A549 (cell line): ENCODE measurements around the gene CASP10.

Source experiments
- BHLHE40 ChIP-seq: IDR thresholded peaks from 2 replicates; pipeline ENCODE4 v1.6.1; 2012; ENCODE audit warnings: low read depth, low read length, inconsistent platforms
- CBX2 ChIP-seq: fragments of 200-600 bp; sonication (generic); IDR thresholded peaks from 2 replicates; pipeline ENCODE4 v1.6.1; 2016; ENCODE audit warnings: low read depth, mild to moderate bottlenecking, borderline replicate concordance
- CHD2 ChIP-seq: fragments of 150-350 bp; IDR thresholded peaks from 2 replicates; pipeline ENCODE4 v1.6.1; 2014; ENCODE audit warnings: low read length; ENCODE audit not compliant: partially characterized antibody
- EHF ChIP-seq: fragments of 250-450 bp; sonication (Bioruptor Pico); IDR thresholded peaks from 2 replicates; pipeline ENCODE4 v1.5.0; 2020; ENCODE audit warnings: mild to moderate bottlenecking
- POLR2A ChIP-seq: IDR thresholded peaks from 2 replicates; pipeline ENCODE4 v1.6.1; 2012; ENCODE audit warnings: mild to moderate bottlenecking, low read length
- RCOR1 ChIP-seq: fragments of 150-350 bp; IDR thresholded peaks from 2 replicates; pipeline ENCODE4 v1.6.1; 2014; ENCODE audit warnings: antibody characterized with exemption, low read length, low read depth
- RFX5 ChIP-seq: fragments of 450-650 bp; IDR thresholded peaks from 2 replicates; pipeline ENCODE4 v1.7.1; 2014; ENCODE audit warnings: antibody characterized with exemption, mild to moderate bottlenecking, moderate library complexity
- ZNF302 ChIP-seq: fragments of 250-450 bp; sonication (Bioruptor Pico); IDR thresholded peaks from 2 replicates; pipeline ENCODE4 v1.9.0; 2021; ENCODE audit warnings: inconsistent platforms, mild to moderate bottlenecking, moderate library complexity
- TF ChIP-seq, protein P1 (sequence below): fragments of >200 bp; sonication (Bioruptor Twin); formaldehyde crosslinking; IDR thresholded peaks from 3 replicates; pipeline ENCODE4 v1.5.1; 2016
- TF ChIP-seq, protein P2 (sequence below): IDR thresholded peaks from 2 replicates; pipeline ENCODE4 v1.6.1; 2012
- TF ChIP-seq, protein P3 (sequence below): fragments of 450-650 bp; IDR thresholded peaks from 2 replicates; pipeline ENCODE4 v1.6.1; 2014; ENCODE audit warnings: antibody characterized with exemption

DNA sequence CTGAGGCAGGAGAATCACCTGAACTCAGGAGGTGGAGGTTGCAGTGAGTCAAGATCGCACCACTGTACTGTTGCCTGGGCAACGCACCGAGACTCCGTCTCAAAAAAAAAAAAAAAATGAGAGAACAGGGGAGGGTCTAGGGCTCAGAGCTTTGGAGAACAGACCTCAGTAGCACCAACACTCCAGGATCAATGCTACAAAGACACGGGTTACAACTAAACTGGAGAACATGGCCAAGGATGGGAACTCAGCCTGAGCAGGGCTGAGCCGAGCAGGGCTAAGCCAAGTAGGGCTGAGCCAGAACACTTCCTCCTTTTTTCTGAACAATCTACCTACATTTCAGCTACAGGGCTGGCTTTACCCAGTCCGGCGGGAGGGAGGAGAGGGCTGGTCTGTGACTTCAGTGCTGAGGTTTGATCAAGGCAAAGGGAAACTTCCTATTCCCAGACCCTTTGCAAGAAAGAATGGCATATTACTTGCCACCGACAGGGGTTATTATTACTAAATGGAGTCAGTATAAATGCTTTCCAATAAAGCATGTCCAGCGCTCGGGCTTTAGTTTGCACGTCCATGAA lies 74.5 kb downstream of the CASP10 start:
- TF ChIP-seq, protein P1, sequence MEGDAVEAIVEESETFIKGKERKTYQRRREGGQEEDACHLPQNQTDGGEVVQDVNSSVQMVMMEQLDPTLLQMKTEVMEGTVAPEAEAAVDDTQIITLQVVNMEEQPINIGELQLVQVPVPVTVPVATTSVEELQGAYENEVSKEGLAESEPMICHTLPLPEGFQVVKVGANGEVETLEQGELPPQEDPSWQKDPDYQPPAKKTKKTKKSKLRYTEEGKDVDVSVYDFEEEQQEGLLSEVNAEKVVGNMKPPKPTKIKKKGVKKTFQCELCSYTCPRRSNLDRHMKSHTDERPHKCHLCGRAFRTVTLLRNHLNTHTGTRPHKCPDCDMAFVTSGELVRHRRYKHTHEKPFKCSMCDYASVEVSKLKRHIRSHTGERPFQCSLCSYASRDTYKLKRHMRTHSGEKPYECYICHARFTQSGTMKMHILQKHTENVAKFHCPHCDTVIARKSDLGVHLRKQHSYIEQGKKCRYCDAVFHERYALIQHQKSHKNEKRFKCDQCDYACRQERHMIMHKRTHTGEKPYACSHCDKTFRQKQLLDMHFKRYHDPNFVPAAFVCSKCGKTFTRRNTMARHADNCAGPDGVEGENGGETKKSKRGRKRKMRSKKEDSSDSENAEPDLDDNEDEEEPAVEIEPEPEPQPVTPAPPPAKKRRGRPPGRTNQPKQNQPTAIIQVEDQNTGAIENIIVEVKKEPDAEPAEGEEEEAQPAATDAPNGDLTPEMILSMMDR: no peak
- TF ChIP-seq, protein P2, sequence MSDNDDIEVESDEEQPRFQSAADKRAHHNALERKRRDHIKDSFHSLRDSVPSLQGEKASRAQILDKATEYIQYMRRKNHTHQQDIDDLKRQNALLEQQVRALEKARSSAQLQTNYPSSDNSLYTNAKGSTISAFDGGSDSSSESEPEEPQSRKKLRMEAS: no peak
- TF ChIP-seq CBX2 (no peak), EHF (CRISPR knock-in tag) (no peak), BHLHE40 (no peak), RFX5 (no peak), CHD2 (no peak), POLR2A (no peak), RCOR1 (no peak), ZNF302 (no peak)
- TF ChIP-seq, protein P3, sequence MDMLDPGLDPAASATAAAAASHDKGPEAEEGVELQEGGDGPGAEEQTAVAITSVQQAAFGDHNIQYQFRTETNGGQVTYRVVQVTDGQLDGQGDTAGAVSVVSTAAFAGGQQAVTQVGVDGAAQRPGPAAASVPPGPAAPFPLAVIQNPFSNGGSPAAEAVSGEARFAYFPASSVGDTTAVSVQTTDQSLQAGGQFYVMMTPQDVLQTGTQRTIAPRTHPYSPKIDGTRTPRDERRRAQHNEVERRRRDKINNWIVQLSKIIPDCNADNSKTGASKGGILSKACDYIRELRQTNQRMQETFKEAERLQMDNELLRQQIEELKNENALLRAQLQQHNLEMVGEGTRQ: no peak
